A549 (cell line): ENCODE results near the gene RUNX1. TPM values are rescaled to one million over a fixed set of nuclear protein-coding genes. Genes with fewer than 3 reads are reported as not detected.

Source experiments
- BHLHE40 ChIP-seq: IDR thresholded peaks from 2 replicates; pipeline ENCODE4 v1.6.1; 2012; ENCODE audit warnings: low read depth, low read length, inconsistent platforms
- CBX2 ChIP-seq: fragments of 200-600 bp; sonication (generic); IDR thresholded peaks from 2 replicates; pipeline ENCODE4 v1.6.1; 2016; ENCODE audit warnings: low read depth, mild to moderate bottlenecking, borderline replicate concordance
- CEBPB ChIP-seq, 2 experiments: fragments of >200 bp in 1 of 2; sonication (Bioruptor Twin) in 1 of 2; formaldehyde crosslinking in 1 of 2; IDR thresholded peaks; 2 replicates each; pipeline ENCODE4 v1.6.1; 2012 to 2016
- CHD2 ChIP-seq: fragments of 150-350 bp; IDR thresholded peaks from 2 replicates; pipeline ENCODE4 v1.6.1; 2014; ENCODE audit warnings: low read length; ENCODE audit not compliant: partially characterized antibody
- EHMT2 ChIP-seq: fragments of 200-600 bp; sonication (generic); IDR thresholded peaks from 2 replicates; pipeline ENCODE4 v1.6.1; 2016; ENCODE audit warnings: antibody characterized with exemption, low read depth, mild to moderate bottlenecking, moderate library complexity
- ESRRA ChIP-seq: fragments of 150-350 bp; IDR thresholded peaks from 2 replicates; pipeline ENCODE4 v1.6.1; 2014; ENCODE audit warnings: mild to moderate bottlenecking, low read length, borderline replicate concordance
- FOSL2 ChIP-seq, 2 experiments: fragments of 450-650 bp in 1 of 2; fragments of >200 bp in 1 of 2; sonication (Bioruptor Twin) in 1 of 2; formaldehyde crosslinking; IDR thresholded peaks; 2 replicates each; pipeline versions ENCODE4 v1.5.0 to v1.6.1; 2016 to 2020; ENCODE audit warnings: mild to moderate bottlenecking in 1 of 2, moderate library complexity in 1 of 2
- GATA3 ChIP-seq: IDR thresholded peaks from 2 replicates; pipeline ENCODE4 v1.6.1; 2012; ENCODE audit warnings: borderline replicate concordance
- HEYL ChIP-seq: fragments of 250-450 bp; sonication (Bioruptor Pico); IDR thresholded peaks from 2 replicates; pipeline ENCODE4 v1.8.0; 2021; ENCODE audit warnings: mild to moderate bottlenecking, moderate library complexity
- HOXB13 ChIP-seq: fragments of 250-450 bp; sonication (Bioruptor Pico); IDR thresholded peaks from 2 replicates; pipeline ENCODE4 v1.5.0; 2020; ENCODE audit warnings: low read depth, mild to moderate bottlenecking, moderate library complexity
- JUNB ChIP-seq: fragments of >200 bp; sonication (Bioruptor Twin); formaldehyde crosslinking; IDR thresholded peaks from 2 replicates; pipeline ENCODE4 v1.6.1; 2016
- KDM1A ChIP-seq: fragments of 200-600 bp; sonication (generic); IDR thresholded peaks from 2 replicates; pipeline ENCODE4 v1.6.1; 2016; ENCODE audit warnings: low read depth, mild to moderate bottlenecking
- MAFK ChIP-seq: fragments of 450-650 bp; IDR thresholded peaks from 2 replicates; pipeline ENCODE4 v1.6.1; 2014; ENCODE audit not compliant: partially characterized antibody
- MYC ChIP-seq: IDR thresholded peaks from 2 replicates; pipeline ENCODE4 v1.6.1; 2012; ENCODE audit warnings: mild to moderate bottlenecking, inconsistent platforms, low read length, improper control_type of control experiment, borderline replicate concordance
- NPAS2 ChIP-seq: fragments of 250-450 bp; sonication (Bioruptor Pico); IDR thresholded peaks from 2 replicates; pipeline ENCODE4 v1.8.0; 2022; ENCODE audit warnings: mild to moderate bottlenecking, moderate library complexity, borderline replicate concordance
- PHF8 ChIP-seq: fragments of 200-600 bp; sonication (generic); IDR thresholded peaks from 2 replicates; pipeline ENCODE4 v1.6.1; 2016; ENCODE audit warnings: low read depth, mild to moderate bottlenecking, antibody characterized with exemption, moderate library complexity, borderline replicate concordance
- POLR2A ChIP-seq: IDR thresholded peaks from 2 replicates; pipeline ENCODE4 v1.6.1; 2012; ENCODE audit warnings: mild to moderate bottlenecking, low read length
- POLR2AphosphoS2 ChIP-seq: conservative IDR thresholded peaks from 2 replicates; pipeline ENCODE4 v1.6.1; 2012; ENCODE audit warnings: low read length, improper control_type of control experiment, inconsistent platforms
- RCOR1 ChIP-seq: fragments of 150-350 bp; IDR thresholded peaks from 2 replicates; pipeline ENCODE4 v1.6.1; 2014; ENCODE audit warnings: antibody characterized with exemption, low read length, low read depth
- RFX5 ChIP-seq: fragments of 450-650 bp; IDR thresholded peaks from 2 replicates; pipeline ENCODE4 v1.7.1; 2014; ENCODE audit warnings: antibody characterized with exemption, mild to moderate bottlenecking, moderate library complexity
- RNF2 ChIP-seq: fragments of 200-600 bp; sonication (generic); IDR thresholded peaks from 2 replicates; pipeline ENCODE4 v1.6.1; 2016; ENCODE audit warnings: low read depth, mild to moderate bottlenecking, antibody characterized with exemption, moderate library complexity, borderline replicate concordance
- SMC3 ChIP-seq: fragments of >200 bp; sonication (Bioruptor Twin); formaldehyde crosslinking; IDR thresholded peaks from 3 replicates; pipeline ENCODE4 v1.6.1; 2018; ENCODE audit warnings: inconsistent platforms
- SREBF2 ChIP-seq: fragments of 450-650 bp; IDR thresholded peaks from 2 replicates; pipeline ENCODE4 v1.6.1; 2014; ENCODE audit warnings: mild to moderate bottlenecking, moderate library complexity
- TFCP2L1 ChIP-seq: fragments of 250-450 bp; sonication (Bioruptor Pico); IDR thresholded peaks from 2 replicates; pipeline ENCODE4 v1.5.0; 2021; ENCODE audit warnings: mild to moderate bottlenecking
- ZFP36 ChIP-seq: fragments of 450-650 bp; IDR thresholded peaks from 2 replicates; pipeline ENCODE4 v1.6.1; 2014; ENCODE audit warnings: borderline replicate concordance; ENCODE audit not compliant: partially characterized antibody
- polyA plus RNA-seq, 4 experiments: library from polyadenylated mRNA; depleted of rRNA in 3 of 4; stranded (reverse); fragments of >200 nt; fragmentation: RNase III in 1 of 4; extraction: RNeasy Plus Mini Kit Qiagen cat#74134 plus additional on column Dnase treatment in 1 of 4; gene quantifications; 2 replicates in 3 of 4; 3 replicates in 1 of 4; pipeline ENCODE4 v1.2.3, GENCODE V29; 2011 to 2017
- TF ChIP-seq, protein P1 (sequence below): IDR thresholded peaks from 2 replicates; pipeline ENCODE4 v1.6.1; 2012; ENCODE audit warnings: low read depth, borderline replicate concordance
- TF ChIP-seq, protein P2 (sequence below): fragments of >200 bp; sonication (Bioruptor Twin); formaldehyde crosslinking; IDR thresholded peaks from 3 replicates; pipeline ENCODE4 v1.5.1; 2016
- TF ChIP-seq, protein P3 (sequence below): fragments of 200-600 bp; sonication (generic); IDR thresholded peaks from 2 replicates; pipeline ENCODE4 v1.6.1; 2016; ENCODE audit warnings: antibody characterized with exemption, mild to moderate bottlenecking, moderate library complexity
- TF ChIP-seq, protein P4 (sequence below): fragments of 150-350 bp; IDR thresholded peaks from 2 replicates; pipeline ENCODE4 v1.6.1; 2014; ENCODE audit warnings: low read depth, mild to moderate bottlenecking, low read length
- TF ChIP-seq, protein P5 (sequence below): fragments of 450-650 bp; IDR thresholded peaks from 2 replicates; pipeline ENCODE4 v1.6.1; 2014; ENCODE audit warnings: antibody characterized with exemption
- TF ChIP-seq, protein P6 (sequence below): fragments of >200 bp; sonication (Bioruptor Twin); formaldehyde crosslinking; IDR thresholded peaks from 3 replicates; pipeline ENCODE4 v1.6.1; 2016
- TF ChIP-seq, protein P7 (sequence below): fragments of >200 bp; sonication (Bioruptor Twin); formaldehyde crosslinking; IDR thresholded peaks from 2 replicates; pipeline ENCODE4 v1.6.1; 2016

RUNX1 gene
- polyA plus RNA-seq, 2 of the 4 experiments (the other 2 are of a cell fraction), result 5.5 TPM

DNA sequence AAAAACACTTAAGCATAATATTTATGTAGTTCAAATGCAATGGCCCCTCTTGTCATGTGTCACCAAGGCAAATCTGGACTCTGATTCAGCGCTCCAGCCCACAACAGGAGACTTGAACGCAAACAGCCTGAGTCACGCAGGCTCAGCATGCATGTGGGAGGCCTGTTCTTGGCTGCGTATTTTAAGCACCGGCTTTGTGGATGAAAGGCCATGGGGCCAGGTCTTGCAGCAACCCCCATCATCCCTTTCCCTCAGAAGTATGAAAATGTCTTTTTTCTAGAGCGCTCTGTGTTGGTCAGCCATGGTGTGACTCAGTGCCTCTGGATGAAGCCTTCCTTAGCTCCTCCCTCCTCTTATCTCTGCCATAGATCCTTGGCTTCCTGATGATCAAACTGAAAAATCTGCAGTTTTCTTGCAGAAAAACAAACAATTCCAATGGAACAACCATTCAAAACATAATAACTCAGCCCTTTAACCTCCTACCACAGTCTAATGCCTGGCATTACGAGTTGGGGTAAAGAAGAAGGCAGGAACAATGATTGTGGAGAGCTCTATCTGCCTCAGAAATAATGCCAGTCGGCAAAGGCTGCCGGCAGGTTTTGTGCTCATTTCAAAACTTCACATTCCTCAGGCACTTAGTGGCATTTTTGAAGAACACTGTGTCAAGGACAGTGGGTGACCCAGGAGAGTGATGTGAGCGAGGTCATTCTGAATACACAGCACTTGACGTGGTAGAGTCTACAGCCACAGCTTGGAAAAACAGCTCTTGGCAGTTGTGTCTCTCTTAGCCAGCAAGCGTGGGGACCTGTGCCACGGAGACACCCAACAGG is 212.8 kb downstream of the RUNX1 start (continued):
- TF ChIP-seq CHD2 (no peak), GATA3 (peak; percentile 63), FOSL2 (IDR thresholded peaks at IDR 0.05) (peak; percentile 84), FOSL2 (CRISPR knock-in tag; IDR thresholded peaks at IDR 0.05) (peak; percentile 86), JUNB (peak; percentile 84), BHLHE40 (no peak), POLR2AphosphoS2 (no peak), EHMT2 (no peak), RNF2 (no peak), PHF8 (no peak), MYC (no peak), ZFP36 (no peak), CBX2 (no peak), HOXB13 (CRISPR knock-in tag) (no peak), SMC3 (peak; percentile 34; the same call in 1 of the 3 replicates), RCOR1 (no peak), TFCP2L1 (CRISPR knock-in tag) (no peak), HEYL (CRISPR knock-in tag) (no peak), POLR2A (no peak), CEBPB (IDR thresholded peaks at IDR 0.05) (peak; percentile 11 to 67; a peak in 2 of 4 replicates), MAFK (peak; percentile 92), ESRRA (peak; percentile 57; the same call in 1 of the 2 replicates), KDM1A (no peak), SREBF2 (no peak), RFX5 (peak; percentile 96), NPAS2 (CRISPR knock-in tag) (no peak)
- TF ChIP-seq, protein P1, sequence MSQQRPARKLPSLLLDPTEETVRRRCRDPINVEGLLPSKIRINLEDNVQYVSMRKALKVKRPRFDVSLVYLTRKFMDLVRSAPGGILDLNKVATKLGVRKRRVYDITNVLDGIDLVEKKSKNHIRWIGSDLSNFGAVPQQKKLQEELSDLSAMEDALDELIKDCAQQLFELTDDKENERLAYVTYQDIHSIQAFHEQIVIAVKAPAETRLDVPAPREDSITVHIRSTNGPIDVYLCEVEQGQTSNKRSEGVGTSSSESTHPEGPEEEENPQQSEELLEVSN, result no peak
- TF ChIP-seq, protein P2, sequence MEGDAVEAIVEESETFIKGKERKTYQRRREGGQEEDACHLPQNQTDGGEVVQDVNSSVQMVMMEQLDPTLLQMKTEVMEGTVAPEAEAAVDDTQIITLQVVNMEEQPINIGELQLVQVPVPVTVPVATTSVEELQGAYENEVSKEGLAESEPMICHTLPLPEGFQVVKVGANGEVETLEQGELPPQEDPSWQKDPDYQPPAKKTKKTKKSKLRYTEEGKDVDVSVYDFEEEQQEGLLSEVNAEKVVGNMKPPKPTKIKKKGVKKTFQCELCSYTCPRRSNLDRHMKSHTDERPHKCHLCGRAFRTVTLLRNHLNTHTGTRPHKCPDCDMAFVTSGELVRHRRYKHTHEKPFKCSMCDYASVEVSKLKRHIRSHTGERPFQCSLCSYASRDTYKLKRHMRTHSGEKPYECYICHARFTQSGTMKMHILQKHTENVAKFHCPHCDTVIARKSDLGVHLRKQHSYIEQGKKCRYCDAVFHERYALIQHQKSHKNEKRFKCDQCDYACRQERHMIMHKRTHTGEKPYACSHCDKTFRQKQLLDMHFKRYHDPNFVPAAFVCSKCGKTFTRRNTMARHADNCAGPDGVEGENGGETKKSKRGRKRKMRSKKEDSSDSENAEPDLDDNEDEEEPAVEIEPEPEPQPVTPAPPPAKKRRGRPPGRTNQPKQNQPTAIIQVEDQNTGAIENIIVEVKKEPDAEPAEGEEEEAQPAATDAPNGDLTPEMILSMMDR, result no peak
- TF ChIP-seq, protein P3, sequence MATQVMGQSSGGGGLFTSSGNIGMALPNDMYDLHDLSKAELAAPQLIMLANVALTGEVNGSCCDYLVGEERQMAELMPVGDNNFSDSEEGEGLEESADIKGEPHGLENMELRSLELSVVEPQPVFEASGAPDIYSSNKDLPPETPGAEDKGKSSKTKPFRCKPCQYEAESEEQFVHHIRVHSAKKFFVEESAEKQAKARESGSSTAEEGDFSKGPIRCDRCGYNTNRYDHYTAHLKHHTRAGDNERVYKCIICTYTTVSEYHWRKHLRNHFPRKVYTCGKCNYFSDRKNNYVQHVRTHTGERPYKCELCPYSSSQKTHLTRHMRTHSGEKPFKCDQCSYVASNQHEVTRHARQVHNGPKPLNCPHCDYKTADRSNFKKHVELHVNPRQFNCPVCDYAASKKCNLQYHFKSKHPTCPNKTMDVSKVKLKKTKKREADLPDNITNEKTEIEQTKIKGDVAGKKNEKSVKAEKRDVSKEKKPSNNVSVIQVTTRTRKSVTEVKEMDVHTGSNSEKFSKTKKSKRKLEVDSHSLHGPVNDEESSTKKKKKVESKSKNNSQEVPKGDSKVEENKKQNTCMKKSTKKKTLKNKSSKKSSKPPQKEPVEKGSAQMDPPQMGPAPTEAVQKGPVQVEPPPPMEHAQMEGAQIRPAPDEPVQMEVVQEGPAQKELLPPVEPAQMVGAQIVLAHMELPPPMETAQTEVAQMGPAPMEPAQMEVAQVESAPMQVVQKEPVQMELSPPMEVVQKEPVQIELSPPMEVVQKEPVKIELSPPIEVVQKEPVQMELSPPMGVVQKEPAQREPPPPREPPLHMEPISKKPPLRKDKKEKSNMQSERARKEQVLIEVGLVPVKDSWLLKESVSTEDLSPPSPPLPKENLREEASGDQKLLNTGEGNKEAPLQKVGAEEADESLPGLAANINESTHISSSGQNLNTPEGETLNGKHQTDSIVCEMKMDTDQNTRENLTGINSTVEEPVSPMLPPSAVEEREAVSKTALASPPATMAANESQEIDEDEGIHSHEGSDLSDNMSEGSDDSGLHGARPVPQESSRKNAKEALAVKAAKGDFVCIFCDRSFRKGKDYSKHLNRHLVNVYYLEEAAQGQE, result no peak
- TF ChIP-seq, protein P4, sequence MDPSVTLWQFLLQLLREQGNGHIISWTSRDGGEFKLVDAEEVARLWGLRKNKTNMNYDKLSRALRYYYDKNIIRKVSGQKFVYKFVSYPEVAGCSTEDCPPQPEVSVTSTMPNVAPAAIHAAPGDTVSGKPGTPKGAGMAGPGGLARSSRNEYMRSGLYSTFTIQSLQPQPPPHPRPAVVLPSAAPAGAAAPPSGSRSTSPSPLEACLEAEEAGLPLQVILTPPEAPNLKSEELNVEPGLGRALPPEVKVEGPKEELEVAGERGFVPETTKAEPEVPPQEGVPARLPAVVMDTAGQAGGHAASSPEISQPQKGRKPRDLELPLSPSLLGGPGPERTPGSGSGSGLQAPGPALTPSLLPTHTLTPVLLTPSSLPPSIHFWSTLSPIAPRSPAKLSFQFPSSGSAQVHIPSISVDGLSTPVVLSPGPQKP, result no peak
- TF ChIP-seq, protein P5, sequence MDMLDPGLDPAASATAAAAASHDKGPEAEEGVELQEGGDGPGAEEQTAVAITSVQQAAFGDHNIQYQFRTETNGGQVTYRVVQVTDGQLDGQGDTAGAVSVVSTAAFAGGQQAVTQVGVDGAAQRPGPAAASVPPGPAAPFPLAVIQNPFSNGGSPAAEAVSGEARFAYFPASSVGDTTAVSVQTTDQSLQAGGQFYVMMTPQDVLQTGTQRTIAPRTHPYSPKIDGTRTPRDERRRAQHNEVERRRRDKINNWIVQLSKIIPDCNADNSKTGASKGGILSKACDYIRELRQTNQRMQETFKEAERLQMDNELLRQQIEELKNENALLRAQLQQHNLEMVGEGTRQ, result no peak
- TF ChIP-seq, protein P6, sequence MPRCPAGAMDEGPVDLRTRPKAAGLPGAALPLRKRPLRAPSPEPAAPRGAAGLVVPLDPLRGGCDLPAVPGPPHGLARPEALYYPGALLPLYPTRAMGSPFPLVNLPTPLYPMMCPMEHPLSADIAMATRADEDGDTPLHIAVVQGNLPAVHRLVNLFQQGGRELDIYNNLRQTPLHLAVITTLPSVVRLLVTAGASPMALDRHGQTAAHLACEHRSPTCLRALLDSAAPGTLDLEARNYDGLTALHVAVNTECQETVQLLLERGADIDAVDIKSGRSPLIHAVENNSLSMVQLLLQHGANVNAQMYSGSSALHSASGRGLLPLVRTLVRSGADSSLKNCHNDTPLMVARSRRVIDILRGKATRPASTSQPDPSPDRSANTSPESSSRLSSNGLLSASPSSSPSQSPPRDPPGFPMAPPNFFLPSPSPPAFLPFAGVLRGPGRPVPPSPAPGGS, result peak; percentile 55; the same call in 1 of the 3 replicates
- TF ChIP-seq, protein P7, sequence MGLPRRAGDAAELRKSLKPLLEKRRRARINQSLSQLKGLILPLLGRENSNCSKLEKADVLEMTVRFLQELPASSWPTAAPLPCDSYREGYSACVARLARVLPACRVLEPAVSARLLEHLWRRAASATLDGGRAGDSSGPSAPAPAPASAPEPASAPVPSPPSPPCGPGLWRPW, result no peak
